HEK293 (cell line): ENCODE data around the gene ADD1.

Experiments
- SETDB1 ChIP-seq: IDR thresholded peaks from one replicate; pipeline ENCODE4 v1.6.1; 2017; ENCODE audit warnings: mild to moderate bottlenecking, low read length, moderate library complexity, mixed read lengths; ENCODE audit not compliant: insufficient read length
- SP3 ChIP-seq: fragments of 450-650 bp; formaldehyde crosslinking; IDR thresholded peaks from 2 replicates; pipeline ENCODE4 v1.5.1; 2016; ENCODE audit warnings: missing biosample characterization, missing genetic modification characterization
- ZNF140 ChIP-seq: fragments of 450-650 bp; formaldehyde crosslinking; IDR thresholded peaks from 2 replicates; pipeline ENCODE4 v1.5.1; 2016; ENCODE audit warnings: missing biosample characterization, missing genetic modification characterization
- ZNF175 ChIP-seq: fragments of 450-650 bp; formaldehyde crosslinking; IDR thresholded peaks from 2 replicates; pipeline ENCODE4 v1.5.1; 2016; ENCODE audit warnings: missing biosample characterization, missing genetic modification characterization
- ZNF335 ChIP-seq: fragments of 450-650 bp; formaldehyde crosslinking; conservative IDR thresholded peaks from 2 replicates; pipeline ENCODE4 v1.5.1; 2016; ENCODE audit warnings: missing biosample characterization, missing genetic modification characterization
- ZNF354C ChIP-seq: fragments of 450-650 bp; formaldehyde crosslinking; IDR thresholded peaks from 2 replicates; pipeline ENCODE4 v1.5.1; 2016; ENCODE audit warnings: missing biosample characterization, missing genetic modification characterization, low read depth, borderline replicate concordance
- ZNF521 ChIP-seq: fragments of 450-650 bp; formaldehyde crosslinking; IDR thresholded peaks from 2 replicates; pipeline ENCODE4 v1.5.1; 2017; ENCODE audit warnings: missing biosample characterization, mild to moderate bottlenecking, missing genetic modification characterization
- ZNF561 ChIP-seq: fragments of 450-650 bp; IDR thresholded peaks from 2 replicates; pipeline ENCODE4 v1.5.1; 2018; ENCODE audit warnings: missing biosample characterization, missing genetic modification characterization, borderline replicate concordance
- ZNF621 ChIP-seq: fragments of 450-650 bp; formaldehyde crosslinking; IDR thresholded peaks from 2 replicates; pipeline ENCODE4 v1.5.1; 2017; ENCODE audit warnings: missing biosample characterization, missing genetic modification characterization
- ZNF624 ChIP-seq: fragments of 450-650 bp; formaldehyde crosslinking; IDR thresholded peaks from 2 replicates; pipeline ENCODE4 v1.5.1; 2017; ENCODE audit warnings: missing biosample characterization, missing genetic modification characterization
- ZNF626 ChIP-seq: fragments of 450-650 bp; sonication (Bioruptor Pico); formaldehyde crosslinking; IDR thresholded peaks from 2 replicates; pipeline ENCODE4 v1.5.1; 2018; ENCODE audit warnings: missing biosample characterization, missing genetic modification characterization, inconsistent platforms
- ZNF670 ChIP-seq: fragments of 450-650 bp; formaldehyde crosslinking; IDR thresholded peaks from 2 replicates; pipeline ENCODE4 v1.5.1; 2016; ENCODE audit warnings: missing biosample characterization, missing genetic modification characterization, low read depth
- ZNF768 ChIP-seq: fragments of 450-650 bp; formaldehyde crosslinking; IDR thresholded peaks from 2 replicates; pipeline ENCODE4 v1.5.1; 2018; ENCODE audit warnings: missing biosample characterization, mild to moderate bottlenecking, missing genetic modification characterization
- ZNF830 ChIP-seq: fragments of 450-650 bp; IDR thresholded peaks from 2 replicates; pipeline ENCODE4 v1.5.0; 2018; ENCODE audit warnings: missing biosample characterization, missing genetic modification characterization, low read depth, mild to moderate bottlenecking, moderate library complexity
- ZSCAN16 ChIP-seq: fragments of 450-650 bp; formaldehyde crosslinking; IDR thresholded peaks from 2 replicates; pipeline ENCODE4 v1.5.1; 2016; ENCODE audit warnings: missing biosample characterization, missing genetic modification characterization
- ZXDB ChIP-seq: fragments of 450-650 bp; formaldehyde crosslinking; IDR thresholded peaks from 2 replicates; pipeline ENCODE4 v1.5.1; 2016; ENCODE audit warnings: missing biosample characterization, missing genetic modification characterization
- TF ChIP-seq, protein P1 (sequence below): fragments of 450-650 bp; formaldehyde crosslinking; conservative IDR thresholded peaks from 2 replicates; pipeline ENCODE4 v1.5.1; 2016; ENCODE audit warnings: low read depth, missing biosample characterization, missing genetic modification characterization
- TF ChIP-seq, protein P2 (sequence below): fragments of 450-650 bp; formaldehyde crosslinking; IDR thresholded peaks from 2 replicates; pipeline ENCODE4 v1.5.1; 2017; ENCODE audit warnings: missing biosample characterization, missing genetic modification characterization
- TF ChIP-seq, protein P3 (sequence below): fragments of 450-650 bp; formaldehyde crosslinking; IDR thresholded peaks from 2 replicates; pipeline ENCODE4 v1.5.1; 2016; ENCODE audit warnings: missing biosample characterization, missing genetic modification characterization
- TF ChIP-seq, protein P4 (sequence below): fragments of 450-650 bp; IDR thresholded peaks from 2 replicates; pipeline ENCODE4 v1.5.1; 2018; ENCODE audit warnings: missing biosample characterization, mild to moderate bottlenecking, missing genetic modification characterization
- TF ChIP-seq, protein P5 (sequence below): fragments of 450-650 bp; formaldehyde crosslinking; IDR thresholded peaks from 2 replicates; pipeline ENCODE4 v1.5.1; 2016; ENCODE audit warnings: missing biosample characterization, missing genetic modification characterization
- TF ChIP-seq, protein P6 (sequence below): fragments of 450-650 bp; formaldehyde crosslinking; IDR thresholded peaks from 2 replicates; pipeline ENCODE4 v1.5.1; 2017; ENCODE audit warnings: missing biosample characterization, missing genetic modification characterization
- TF ChIP-seq, protein P7 (sequence below): fragments of 450-650 bp; formaldehyde crosslinking; IDR thresholded peaks from 2 replicates; pipeline ENCODE4 v1.5.1; 2016; ENCODE audit warnings: missing biosample characterization, missing genetic modification characterization

The ADD1 gene

DNA sequence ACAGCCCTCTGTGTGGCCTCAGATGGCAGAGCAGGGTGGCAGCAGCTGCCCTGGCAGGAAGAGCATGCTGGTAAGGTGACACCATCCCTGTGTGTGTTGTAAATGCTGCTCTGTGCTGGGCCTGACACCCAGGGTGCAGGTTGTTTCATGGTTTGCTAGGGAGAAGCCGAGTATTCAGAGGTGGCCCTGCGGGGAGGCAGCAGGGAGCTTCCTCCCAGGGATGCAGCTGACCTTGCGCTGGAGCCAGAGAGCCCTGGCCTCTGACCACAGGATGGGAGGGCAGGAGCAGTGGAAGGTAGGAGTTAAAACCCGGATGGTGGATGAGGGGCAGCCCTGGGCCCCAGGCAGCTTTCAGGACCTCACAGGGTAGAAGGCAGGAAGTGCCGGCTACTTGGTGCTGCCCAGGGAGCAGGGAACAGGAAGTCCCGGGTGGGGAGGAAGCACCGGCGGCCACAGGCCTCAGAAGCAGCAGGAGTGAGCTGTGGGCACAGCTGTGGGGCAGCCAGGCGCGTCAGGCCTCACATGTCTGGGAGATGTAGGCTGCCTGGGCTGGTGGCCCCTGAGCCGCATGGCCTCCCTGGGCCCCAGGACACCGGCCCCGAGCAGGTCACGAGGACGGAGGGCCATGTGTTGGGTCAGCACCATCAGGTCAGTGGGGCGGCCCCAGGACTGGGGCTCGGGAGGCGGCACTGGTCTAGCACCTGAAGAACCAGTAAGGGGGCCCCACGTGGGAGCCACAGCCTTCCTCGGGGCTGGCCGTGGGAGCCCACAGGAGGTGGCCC lies 31.6 kb upstream of the ADD1 start (continued):
- no peak for TF ChIP-seq ZNF621 (tag by site-specific recombination)
- TF ChIP-seq, protein P1, sequence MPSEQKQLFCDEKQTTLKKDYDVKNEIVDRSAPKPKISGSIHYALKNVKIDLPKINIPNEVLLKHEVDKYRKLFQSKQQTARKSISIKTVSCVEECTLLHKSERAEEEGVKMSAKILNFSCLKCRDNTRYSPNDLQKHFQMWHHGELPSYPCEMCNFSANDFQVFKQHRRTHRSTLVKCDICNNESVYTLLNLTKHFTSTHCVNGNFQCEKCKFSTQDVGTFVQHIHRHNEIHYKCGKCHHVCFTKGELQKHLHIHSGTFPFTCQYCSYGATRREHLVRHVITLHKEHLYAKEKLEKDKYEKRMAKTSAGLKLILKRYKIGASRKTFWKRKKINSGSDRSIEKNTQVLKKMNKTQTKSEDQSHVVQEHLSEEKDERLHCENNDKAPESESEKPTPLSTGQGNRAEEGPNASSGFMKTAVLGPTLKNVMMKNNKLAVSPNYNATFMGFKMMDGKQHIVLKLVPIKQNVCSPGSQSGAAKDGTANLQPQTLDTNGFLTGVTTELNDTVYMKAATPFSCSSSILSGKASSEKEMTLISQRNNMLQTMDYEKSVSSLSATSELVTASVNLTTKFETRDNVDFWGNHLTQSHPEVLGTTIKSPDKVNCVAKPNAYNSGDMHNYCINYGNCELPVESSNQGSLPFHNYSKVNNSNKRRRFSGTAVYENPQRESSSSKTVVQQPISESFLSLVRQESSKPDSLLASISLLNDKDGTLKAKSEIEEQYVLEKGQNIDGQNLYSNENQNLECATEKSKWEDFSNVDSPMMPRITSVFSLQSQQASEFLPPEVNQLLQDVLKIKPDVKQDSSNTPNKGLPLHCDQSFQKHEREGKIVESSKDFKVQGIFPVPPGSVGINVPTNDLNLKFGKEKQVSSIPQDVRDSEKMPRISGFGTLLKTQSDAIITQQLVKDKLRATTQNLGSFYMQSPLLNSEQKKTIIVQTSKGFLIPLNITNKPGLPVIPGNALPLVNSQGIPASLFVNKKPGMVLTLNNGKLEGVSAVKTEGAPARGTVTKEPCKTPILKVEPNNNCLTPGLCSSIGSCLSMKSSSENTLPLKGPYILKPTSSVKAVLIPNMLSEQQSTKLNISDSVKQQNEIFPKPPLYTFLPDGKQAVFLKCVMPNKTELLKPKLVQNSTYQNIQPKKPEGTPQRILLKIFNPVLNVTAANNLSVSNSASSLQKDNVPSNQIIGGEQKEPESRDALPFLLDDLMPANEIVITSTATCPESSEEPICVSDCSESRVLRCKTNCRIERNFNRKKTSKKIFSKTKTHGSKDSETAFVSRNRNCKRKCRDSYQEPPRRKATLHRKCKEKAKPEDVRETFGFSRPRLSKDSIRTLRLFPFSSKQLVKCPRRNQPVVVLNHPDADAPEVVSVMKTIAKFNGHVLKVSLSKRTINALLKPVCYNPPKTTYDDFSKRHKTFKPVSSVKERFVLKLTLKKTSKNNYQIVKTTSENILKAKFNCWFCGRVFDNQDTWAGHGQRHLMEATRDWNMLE = no peak
- TF ChIP-seq ZNF626 (tag by site-specific recombination) = no peak
- no peak for TF ChIP-seq ZNF140
- no peak for TF ChIP-seq ZNF624 (tag by site-specific recombination)
- TF ChIP-seq, protein P2, sequence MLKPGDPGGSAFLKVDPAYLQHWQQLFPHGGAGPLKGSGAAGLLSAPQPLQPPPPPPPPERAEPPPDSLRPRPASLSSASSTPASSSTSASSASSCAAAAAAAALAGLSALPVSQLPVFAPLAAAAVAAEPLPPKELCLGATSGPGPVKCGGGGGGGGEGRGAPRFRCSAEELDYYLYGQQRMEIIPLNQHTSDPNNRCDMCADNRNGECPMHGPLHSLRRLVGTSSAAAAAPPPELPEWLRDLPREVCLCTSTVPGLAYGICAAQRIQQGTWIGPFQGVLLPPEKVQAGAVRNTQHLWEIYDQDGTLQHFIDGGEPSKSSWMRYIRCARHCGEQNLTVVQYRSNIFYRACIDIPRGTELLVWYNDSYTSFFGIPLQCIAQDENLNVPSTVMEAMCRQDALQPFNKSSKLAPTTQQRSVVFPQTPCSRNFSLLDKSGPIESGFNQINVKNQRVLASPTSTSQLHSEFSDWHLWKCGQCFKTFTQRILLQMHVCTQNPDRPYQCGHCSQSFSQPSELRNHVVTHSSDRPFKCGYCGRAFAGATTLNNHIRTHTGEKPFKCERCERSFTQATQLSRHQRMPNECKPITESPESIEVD (tag by site-specific recombination) = no peak
- peak; percentile 67; the same call in 1 of the 2 replicates for TF ChIP-seq ZXDB (tag by site-specific recombination)
- TF ChIP-seq, protein P3, sequence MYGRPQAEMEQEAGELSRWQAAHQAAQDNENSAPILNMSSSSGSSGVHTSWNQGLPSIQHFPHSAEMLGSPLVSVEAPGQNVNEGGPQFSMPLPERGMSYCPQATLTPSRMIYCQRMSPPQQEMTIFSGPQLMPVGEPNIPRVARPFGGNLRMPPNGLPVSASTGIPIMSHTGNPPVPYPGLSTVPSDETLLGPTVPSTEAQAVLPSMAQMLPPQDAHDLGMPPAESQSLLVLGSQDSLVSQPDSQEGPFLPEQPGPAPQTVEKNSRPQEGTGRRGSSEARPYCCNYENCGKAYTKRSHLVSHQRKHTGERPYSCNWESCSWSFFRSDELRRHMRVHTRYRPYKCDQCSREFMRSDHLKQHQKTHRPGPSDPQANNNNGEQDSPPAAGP (tag by site-specific recombination) = no peak
- TF ChIP-seq ZNF670 (tag by site-specific recombination) = no peak
- TF ChIP-seq, protein P4, sequence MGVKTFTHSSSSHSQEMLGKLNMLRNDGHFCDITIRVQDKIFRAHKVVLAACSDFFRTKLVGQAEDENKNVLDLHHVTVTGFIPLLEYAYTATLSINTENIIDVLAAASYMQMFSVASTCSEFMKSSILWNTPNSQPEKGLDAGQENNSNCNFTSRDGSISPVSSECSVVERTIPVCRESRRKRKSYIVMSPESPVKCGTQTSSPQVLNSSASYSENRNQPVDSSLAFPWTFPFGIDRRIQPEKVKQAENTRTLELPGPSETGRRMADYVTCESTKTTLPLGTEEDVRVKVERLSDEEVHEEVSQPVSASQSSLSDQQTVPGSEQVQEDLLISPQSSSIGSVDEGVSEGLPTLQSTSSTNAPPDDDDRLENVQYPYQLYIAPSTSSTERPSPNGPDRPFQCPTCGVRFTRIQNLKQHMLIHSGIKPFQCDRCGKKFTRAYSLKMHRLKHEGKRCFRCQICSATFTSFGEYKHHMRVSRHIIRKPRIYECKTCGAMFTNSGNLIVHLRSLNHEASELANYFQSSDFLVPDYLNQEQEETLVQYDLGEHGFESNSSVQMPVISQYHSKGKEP (tag by site-specific recombination) = no peak
- TF ChIP-seq ZNF768 (tag by site-specific recombination) = no peak
- TF ChIP-seq, protein P5, sequence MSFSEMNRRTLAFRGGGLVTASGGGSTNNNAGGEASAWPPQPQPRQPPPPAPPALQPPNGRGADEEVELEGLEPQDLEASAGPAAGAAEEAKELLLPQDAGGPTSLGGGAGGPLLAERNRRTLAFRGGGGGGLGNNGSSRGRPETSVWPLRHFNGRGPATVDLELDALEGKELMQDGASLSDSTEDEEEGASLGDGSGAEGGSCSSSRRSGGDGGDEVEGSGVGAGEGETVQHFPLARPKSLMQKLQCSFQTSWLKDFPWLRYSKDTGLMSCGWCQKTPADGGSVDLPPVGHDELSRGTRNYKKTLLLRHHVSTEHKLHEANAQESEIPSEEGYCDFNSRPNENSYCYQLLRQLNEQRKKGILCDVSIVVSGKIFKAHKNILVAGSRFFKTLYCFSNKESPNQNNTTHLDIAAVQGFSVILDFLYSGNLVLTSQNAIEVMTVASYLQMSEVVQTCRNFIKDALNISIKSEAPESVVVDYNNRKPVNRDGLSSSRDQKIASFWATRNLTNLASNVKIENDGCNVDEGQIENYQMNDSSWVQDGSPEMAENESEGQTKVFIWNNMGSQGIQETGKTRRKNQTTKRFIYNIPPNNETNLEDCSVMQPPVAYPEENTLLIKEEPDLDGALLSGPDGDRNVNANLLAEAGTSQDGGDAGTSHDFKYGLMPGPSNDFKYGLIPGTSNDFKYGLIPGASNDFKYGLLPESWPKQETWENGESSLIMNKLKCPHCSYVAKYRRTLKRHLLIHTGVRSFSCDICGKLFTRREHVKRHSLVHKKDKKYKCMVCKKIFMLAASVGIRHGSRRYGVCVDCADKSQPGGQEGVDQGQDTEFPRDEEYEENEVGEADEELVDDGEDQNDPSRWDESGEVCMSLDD (tag by site-specific recombination) = no peak
- TF ChIP-seq, protein P6, sequence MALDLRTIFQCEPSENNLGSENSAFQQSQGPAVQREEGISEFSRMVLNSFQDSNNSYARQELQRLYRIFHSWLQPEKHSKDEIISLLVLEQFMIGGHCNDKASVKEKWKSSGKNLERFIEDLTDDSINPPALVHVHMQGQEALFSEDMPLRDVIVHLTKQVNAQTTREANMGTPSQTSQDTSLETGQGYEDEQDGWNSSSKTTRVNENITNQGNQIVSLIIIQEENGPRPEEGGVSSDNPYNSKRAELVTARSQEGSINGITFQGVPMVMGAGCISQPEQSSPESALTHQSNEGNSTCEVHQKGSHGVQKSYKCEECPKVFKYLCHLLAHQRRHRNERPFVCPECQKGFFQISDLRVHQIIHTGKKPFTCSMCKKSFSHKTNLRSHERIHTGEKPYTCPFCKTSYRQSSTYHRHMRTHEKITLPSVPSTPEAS = 0 out of 2 replicates have a peak, but pooled peaks have one; percentile 10
- no peak for TF ChIP-seq ZNF830
- peak; percentile 82 for TF ChIP-seq ZNF335 (tag by site-specific recombination)
- TF ChIP-seq ZNF561 (tag by site-specific recombination) = no peak
- no peak for TF ChIP-seq ZSCAN16 (tag by site-specific recombination)
- no peak for TF ChIP-seq SETDB1
- no peak for TF ChIP-seq ZNF354C (tag by site-specific recombination)
- TF ChIP-seq ZNF521 = no peak
- TF ChIP-seq SP3 = peak; percentile 32; the same call in 1 of the 2 replicates
- TF ChIP-seq, protein P7, sequence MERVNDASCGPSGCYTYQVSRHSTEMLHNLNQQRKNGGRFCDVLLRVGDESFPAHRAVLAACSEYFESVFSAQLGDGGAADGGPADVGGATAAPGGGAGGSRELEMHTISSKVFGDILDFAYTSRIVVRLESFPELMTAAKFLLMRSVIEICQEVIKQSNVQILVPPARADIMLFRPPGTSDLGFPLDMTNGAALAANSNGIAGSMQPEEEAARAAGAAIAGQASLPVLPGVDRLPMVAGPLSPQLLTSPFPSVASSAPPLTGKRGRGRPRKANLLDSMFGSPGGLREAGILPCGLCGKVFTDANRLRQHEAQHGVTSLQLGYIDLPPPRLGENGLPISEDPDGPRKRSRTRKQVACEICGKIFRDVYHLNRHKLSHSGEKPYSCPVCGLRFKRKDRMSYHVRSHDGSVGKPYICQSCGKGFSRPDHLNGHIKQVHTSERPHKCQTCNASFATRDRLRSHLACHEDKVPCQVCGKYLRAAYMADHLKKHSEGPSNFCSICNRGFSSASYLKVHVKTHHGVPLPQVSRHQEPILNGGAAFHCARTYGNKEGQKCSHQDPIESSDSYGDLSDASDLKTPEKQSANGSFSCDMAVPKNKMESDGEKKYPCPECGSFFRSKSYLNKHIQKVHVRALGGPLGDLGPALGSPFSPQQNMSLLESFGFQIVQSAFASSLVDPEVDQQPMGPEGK (tag by site-specific recombination) = peak; percentile 72
- no peak for TF ChIP-seq ZNF175 (tag by site-specific recombination)
